SU-DHL-6 (cell line): Measurements from ENCODE around the gene MYOT.

ENCODE experiments used
- CTCF ChIP-seq: fragments of 200-600 bp; sonication (generic); IDR thresholded peaks from one replicate; pipeline ENCODE4 v1.5.1; 2017; ENCODE audit warnings: antibody characterized with exemption, mild to moderate bottlenecking, low read length, moderate library complexity; ENCODE audit not compliant: insufficient read depth, poor library complexity, severe bottlenecking
- EZH2phosphoT487 ChIP-seq: fragments of 200-600 bp; sonication (generic), shearing (Covaris generic); conservative IDR thresholded peaks from 2 replicates; pipeline ENCODE4 v1.6.1; 2018; ENCODE audit warnings: mild to moderate bottlenecking, antibody characterized with exemption, low read length, moderate library complexity, mixed read lengths

GRCh38 chr5:137891849-137892248 lies 24.2 kb downstream of the MYOT start:
- TF ChIP-seq CTCF (no peak), EZH2phosphoT487 (no peak)
